Measurements from ENCODE around the gene CKAP5.

Gene CKAP5

DNA sequence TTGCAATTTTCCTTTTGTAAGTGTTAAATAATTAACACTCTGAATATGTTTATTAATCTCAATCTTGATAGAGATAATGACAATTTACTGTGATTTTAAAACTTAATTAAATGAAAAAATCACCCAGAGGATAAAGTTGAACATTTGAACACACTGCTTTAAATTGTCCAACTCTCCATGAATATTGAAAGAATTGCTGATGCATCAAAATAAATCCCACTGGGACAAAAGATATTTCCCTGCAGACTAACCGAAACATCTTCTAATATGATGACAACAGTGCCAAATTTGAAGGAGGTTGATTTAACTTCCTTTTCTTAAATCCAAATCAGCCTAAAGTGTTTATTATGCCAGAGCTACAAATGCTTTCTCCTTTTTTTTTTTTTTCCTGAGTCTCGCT is 79.4 kb downstream of the CKAP5 start:
- no peak for DNase-seq (ENCODE audit: low read depth)

DNA sequence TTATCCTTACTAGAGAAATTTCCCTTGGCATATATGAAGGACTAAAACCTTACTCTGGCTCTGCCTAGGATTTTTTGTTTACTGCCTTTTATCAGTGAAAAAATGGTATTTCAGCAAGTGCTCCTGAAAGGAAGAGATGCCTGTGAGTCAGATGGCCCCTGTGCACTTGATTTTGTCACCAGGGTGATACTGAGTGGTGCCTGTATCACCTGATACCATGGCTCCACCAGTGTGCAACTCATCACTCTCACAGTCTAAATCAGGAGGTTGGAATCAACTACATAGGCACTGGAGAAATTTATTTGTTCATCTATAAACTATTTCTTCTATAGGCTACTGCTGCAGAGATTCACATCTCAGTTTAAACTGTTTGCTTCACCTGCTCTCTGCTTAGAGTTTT is 83.8 kb downstream of the CKAP5 start:
- DNase-seq (ENCODE audit: low read depth), result no peak

DNA sequence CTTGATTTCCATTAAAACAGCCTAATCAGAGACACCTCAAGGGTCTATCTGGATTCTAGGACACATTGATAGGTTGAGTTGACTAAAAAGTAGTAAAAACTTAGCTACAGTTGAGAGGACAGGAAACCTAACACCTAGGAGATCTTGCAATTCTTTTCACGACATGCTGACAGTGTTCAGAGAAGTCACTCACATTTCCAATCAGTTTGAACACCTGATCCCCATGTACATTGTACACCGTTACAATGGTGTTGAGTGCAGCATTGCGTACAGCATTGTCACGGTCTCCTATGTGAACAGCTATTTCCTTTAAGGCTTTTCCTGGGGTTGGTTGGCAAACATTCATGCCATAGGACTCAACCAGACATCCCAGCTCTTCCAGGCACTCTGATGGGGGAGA is 84.3 kb downstream of the CKAP5 start:
- DNase-seq (ENCODE audit: low read depth), result no peak

DNA sequence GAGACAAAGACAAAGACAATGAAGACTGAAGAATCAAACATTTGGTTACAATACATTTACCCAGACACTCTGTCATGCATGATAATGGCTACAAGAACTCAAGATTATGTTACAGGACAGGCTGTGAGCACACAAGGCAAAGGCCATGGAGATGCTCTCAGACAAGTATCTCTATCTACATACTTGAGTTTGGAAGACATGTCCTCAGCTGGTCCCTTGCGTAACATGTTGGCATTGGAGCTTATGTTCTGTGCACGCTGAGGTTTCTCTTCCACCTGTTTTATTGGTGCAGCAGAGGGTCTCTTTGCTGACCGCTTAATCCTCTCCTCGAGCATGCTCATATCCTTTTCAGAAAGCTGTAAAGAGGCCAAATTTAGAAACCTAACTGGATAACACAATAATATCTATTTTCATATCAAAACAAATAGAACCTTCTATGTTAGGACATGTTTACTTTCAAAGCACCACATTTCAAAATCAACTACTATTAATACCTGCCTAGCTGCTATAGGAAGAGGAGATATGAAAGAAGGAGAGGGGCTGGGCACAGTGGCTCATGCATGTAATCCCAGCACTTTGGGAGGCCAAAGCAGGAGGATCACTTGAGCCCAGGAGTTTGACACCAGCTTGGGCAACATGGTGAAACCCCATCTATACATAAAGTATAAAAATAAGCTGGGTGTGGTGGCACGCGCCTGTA is 85.5 kb downstream of the CKAP5 start:
- no peak for DNase-seq (ENCODE audit: low read depth)

DNA sequence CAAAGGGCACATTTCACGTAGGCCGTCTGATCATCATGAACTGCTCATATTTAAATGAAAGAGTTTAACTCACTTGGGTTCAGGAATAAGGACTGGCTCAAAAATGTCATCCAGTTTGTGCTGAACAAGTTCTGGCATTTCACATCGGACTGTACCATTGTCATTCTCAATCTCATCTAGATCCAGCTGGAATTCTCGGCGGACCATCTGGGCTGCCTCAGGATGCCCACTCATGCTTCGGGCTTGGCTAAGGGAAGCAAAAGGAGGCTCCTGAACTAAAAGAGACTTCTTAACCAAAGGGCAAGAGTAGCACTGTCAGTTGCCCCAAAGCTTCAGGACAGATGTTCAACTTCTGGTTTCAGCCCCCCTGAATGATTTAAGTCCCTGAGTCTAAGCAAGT is 86.9 kb downstream of the CKAP5 start:
- DNase-seq (ENCODE audit: low read depth), result no peak

DNA sequence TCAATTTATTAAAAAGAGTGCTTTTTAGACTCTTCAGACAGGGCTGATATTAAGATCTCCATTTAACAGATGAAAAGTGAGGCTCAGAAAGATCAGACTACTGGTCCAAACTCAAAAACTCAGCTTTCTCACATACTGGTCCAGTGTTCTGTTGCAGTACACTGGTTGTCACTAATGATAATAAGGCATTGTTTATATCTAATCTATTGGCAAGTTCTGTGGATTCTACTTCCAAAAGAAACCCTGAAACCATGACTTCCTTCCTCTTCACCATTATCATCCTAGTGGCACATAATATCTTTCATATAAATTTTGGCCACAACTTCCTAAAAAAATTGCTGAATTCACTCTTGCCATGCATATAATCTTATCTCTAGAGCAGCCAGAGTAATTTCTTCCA is 90.1 kb downstream of the CKAP5 start:
- DNase-seq (ENCODE audit: low read depth), result no peak

DNA sequence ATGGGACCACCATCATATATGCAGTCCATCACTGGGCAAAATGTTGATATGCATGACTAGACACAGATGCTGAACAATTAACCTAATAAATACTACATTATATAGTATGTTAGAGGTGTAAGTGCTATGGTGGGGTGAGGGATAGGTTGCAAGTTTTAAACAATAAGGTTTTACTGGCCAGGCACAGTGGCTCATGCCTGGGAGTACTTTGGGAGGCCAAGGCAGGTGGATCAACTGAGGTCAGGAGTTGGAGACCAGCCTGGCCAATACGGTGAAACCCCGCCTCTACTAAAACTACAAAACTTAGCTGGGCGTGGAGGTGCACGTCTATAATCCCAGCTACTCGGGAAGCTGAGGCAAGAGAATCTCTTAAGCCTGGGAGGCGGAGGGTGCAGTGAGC is 98.9 kb downstream of the CKAP5 start:
- no peak for DNase-seq (ENCODE audit: low read depth)

DNA sequence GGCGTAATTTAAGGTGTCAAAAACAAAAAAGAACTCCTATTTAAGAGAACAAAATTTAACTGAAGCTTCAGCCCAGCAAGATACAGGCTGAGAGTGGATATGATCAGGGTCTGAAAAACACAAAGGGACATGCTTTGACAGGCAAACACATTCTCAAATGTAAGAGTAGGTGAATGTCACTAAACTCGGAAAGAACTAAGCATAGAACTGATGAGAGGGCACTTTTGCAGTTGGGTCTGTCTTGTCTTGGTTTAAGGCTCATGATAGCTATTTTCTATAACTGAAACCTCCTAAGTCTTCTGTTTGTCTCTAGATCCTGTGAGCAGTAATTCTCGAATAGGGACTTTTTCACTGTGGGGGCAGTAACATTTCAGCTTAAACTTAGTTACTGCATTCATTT is 100.1 kb downstream of the CKAP5 start:
- no peak for DNase-seq (ENCODE audit: low read depth)

DNA sequence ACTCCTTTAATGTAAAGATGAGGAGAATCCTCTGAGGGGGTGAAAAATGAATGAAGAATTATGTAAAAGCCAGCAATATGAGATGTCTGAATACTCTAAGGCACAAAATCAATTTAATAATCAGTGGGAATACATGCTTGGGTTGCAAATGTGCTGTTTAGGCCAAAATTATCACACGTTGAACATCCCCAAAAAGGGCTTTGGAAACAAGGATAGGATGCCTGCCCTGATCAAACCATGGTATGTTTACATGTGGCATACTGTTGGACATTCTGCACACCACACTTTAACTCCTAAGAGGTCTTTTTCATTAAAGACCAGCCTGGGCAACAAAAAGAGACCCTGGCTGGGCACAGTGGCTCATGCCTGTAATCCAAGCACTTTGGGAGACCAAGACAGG is 100.8 kb downstream of the CKAP5 start:
- no peak for DNase-seq (ENCODE audit: low read depth)

DNA sequence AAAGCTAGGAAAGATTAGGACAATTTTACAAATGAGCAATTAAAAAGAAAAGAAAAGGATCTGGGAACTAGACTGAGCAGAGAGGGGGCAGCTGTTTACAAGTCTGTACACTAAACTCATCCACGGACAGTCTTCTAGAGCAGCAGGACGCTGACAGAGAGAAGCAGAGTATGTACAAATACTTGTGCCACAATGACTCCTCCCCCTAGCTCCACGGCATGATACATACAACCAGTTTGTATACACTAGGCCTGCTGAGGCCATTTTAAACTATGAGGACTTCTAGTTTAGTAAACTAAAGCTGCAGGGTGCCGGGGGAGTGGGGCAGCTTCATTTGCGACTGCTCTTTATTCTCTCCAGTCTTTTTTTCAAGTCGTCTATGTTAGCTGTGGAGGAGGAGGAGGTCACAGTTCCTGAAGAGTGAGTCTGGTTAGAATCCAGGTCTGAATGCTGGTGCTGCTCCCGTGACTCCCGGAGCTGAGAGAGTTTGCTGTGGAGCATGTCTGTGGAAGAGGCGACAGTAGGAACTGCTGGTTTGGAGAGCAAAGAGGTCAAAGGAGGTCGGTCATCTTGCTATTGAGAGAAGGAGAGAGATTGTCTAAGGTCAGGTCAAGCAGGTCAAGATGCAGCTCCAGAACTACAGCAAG is 102.3 kb downstream of the CKAP5 start:
- no peak for DNase-seq (ENCODE audit: low read depth)

DNA sequence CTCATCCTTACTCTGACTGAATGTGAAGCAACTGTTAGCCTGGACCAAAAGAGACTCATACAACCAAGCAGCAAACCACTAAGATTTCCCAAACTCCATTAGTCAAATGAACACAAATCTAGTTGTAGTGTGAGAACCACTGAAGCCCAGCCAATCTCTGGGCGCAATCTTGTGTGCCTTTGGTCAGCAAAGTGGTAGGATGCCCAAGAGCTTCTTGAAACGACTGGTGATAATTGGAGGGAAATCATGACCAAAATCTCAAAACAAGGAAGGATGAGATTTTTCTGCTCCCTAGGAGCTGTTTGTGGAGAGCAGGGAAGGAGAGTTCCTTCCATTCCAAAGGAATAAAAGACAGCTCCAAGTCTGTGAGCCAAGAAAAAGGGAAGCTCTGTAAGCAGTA is 103.0 kb downstream of the CKAP5 start:
- DNase-seq (ENCODE audit: low read depth), result no peak

DNA sequence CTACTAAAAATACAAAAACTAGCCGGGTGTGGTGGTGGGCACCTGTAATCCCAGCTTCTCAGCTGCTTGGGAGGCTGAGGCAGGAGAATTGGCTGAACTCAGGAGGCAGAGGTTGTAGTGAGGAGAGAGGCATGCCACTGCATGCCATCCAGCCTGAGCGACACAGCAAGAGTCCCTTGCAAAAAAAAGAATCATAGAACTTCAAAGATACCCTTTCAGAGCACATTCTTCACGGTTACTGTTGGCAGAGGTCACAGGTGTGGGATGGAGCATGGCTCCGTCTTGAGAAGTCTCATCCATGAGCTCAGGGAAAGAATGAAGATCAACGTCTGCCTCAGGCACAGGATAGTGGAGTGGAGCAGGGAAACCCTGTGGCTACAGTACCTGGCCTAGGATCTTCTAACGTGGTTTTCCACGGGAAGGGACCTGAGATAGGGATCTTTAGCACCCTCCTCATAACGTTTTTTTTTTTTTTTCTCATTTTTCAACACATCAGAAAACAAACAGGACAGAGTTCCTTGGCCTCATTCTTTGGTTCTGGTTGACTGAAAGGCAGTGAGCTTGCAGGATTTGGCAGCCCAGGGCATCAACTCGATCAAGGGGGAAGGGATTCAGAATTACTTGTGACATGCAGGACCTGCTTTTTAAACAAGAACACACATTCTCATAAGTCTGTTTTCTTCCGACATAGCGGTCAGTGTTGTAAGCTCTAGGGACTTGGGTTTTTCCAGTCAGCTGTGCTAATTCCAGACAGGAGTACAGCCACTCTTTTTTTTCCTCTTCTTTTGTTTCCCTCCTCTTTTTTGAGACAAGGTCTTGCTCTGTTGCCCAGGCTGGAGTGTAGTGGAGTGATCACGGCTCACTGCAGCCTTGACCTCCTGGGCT is 104.2 kb downstream of the CKAP5 start:
- DNase-seq (ENCODE audit: low read depth), result no peak

DNA sequence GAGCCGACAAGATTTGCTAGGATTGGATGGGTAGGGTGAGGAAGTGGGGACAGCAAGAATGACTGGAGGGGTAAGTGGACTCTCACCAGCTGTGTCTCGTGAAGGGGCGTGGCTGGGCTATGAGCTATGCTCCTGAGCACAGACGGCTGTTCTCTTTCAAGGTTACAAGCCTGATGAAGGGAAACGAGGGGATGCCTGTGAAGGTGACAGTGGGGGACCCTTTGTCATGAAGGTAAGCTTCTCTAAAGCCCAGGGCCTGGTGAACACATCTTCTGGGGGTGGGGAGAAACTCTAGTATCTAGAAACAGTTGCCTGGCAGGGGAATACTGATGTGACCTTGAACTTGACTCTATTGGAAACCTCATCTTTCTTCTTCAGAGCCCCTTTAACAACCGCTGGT is 107.2 kb downstream of the CKAP5 start:
- DNase-seq (ENCODE audit: low read depth), result no peak

DNA sequence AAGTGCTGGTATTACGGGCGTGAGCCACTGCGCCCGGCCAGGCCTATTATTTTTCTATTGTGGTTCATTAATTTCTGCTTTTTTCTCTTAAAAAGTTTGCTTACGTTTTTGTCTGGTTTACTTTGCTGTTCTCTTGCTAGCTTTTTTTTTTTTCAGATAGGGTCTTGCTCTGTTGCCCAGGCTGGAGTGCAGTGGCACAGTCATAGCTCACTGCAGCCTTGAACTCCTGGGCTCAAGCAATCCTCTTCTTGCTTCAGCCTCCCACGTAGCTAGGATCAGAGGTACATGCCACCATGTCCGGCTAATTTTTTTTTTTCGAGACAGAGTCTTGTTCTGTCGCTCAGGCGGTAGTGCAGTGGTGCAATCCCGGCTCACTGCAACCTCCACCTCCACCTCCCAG is 108.4 kb downstream of the CKAP5 start:
- no peak for DNase-seq (ENCODE audit: low read depth)

DNA sequence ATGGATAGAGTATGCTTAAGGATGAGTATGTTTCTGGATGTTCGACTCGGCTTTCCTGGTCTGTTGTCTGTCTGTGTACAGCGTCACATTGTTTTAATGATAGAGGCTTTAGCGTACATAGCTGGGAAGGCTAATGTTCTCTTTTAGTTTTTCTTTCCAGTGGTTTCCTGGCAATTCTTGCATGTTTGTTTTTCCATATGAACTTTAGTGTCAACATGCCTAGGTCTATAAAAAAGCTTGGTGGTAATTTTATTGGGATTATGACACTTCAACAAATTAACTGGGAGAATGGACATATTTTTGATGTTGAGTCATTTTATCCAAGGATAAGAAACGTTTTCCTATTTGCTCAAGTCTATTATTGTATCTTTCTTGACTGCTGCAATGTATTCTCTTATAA is 109.5 kb downstream of the CKAP5 start:
- peak; percentile 59 for DNase-seq (ENCODE audit: low read depth)

DNA sequence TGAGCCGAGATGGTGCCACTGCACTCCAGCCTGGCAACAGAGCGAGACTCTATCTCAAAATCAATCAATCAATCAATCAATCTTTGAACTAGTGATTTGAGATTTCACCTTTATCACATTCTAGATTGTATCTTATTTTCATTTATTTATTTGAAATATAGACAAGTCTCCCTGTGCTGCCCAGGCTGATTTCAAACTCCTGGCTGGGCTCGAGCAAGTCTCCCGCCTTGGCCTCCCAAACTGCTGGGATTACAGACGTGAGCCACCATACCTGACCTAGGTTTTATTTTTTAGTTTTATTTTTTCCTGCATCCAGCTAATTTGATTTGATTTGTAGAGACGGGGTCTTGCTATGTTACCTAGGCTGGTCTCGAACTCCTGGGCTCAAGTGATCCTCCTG is 109.9 kb downstream of the CKAP5 start:
- no peak for DNase-seq (ENCODE audit: low read depth)

DNA sequence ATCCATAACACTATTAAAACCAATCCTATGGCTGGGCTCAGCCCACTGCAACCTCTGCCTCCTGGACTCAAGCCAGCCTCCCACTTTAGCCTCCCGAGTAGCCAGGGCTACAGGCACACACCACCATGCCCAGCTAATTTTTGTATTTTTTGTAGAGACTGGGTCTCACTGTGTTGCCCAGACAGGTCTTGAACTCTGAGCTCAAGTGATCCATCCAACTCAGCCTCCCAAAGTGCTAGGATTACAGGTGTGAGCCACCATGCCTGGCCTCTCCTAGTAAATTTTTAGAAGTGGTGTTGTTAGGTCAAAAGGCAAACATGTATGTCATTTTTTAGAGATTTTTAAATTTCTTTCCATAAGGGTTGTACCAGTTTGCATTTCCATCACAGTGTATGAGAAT is 112.8 kb downstream of the CKAP5 start:
- DNase-seq (ENCODE audit: low read depth), result no peak

DNA sequence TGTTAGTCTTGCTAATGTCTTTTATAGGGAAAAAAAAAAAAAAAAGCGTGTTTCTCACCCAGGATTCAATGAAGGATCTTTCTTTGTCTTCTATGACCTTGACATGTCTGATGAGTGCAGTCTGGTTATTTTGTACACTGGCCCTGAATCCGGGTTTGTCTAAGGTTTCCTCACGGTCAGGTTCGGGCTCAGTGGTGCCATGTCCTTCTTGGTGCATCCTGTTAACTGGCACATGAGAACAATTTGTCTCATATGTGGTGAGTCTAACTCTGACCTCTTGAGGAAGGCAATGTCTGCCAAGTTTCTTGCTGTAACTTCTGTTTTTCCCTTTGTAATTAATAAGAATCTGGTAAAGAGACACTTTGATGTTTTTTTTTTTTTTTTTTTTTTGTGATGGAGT is 114.5 kb downstream of the CKAP5 start:
- no peak for DNase-seq (ENCODE audit: low read depth)

DNA sequence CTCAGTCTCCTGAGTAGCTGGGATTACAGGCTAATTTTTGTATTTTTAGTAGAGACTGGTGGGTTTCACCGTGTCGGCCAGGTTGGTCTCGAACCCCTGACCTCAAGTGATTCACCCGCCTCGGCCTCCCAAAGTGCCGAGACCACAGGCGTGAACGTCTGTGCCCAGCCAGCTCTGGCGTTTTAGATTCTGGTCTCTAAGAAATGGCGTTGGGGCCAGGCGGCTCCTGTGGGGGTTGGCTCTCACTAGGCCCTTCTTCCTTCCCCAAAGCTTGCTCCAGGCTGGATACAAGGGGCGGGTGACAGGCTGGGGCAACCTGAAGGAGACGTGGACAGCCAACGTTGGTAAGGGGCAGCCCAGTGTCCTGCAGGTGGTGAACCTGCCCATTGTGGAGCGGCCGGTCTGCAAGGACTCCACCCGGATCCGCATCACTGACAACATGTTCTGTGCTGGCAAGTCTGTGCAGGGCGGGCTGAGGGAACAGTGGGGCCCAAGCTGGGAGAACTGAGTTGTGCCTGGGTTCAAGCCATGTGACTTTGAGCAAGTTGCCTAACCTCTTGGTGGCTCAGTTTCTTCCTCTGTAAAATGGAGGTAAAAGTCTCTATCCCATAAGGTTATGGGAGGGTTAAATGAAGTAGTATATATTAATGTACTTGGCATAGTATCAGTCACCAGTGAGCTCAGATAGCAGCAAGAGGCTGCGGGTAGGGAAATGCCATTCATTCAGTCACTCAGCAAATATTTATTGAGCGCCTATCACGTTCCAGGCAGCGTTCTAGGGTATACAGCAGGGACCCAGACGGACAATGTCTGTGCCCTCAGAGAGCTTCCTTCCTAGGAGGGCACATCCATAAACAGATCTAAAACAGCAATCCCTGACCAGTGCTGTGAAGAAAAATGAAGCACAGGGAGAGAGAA is 116.7 kb downstream of the CKAP5 start:
- DNase-seq (ENCODE audit: low read depth), result peak; percentile 20

DNA sequence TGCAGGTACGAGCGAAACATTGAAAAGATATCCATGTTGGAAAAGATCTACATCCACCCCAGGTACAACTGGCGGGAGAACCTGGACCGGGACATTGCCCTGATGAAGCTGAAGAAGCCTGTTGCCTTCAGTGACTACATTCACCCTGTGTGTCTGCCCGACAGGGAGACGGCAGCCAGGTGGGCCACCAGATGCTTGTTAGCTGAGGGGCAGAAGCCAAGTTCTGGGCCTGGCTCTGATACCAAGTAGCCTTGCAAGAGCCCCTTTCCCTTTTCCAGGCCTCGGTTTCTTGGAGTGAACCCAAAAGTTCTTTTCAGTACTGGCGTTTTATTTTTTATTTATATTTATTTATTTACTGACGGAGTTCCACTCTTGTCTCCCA is 117.4 kb downstream of the CKAP5 start:
- DNase-seq (ENCODE audit: low read depth), result no peak

DNA sequence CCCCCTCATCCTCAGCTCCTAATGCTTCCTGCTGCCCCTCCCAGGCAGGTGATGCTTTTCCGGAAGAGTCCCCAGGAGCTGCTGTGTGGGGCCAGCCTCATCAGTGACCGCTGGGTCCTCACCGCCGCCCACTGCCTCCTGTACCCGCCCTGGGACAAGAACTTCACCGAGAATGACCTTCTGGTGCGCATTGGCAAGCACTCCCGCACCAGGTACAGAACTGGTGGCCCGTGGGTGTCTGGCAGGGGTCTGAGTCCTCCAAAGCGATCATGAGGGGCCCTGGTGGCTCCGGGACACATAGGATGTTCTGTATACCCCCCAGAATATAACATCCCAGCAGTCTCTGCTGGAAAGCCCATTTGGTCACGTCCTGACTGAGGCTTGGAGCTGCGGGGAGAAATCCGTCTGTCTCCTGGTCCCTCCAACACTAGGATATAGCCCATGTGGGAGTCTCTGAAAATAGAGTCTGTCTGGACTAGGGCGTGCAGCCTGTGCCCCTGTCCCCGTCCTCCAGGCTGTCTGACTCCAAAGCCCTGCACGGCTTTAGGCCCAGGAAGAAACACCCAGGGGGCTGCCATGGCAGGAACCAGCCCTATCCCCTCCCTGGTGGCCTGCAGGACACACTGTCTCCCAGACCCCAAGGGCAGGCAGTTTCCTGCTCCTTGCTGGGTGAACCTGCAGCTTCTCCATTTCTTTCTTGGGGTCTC is 118.0 kb downstream of the CKAP5 start:
- no peak for DNase-seq (ENCODE audit: low read depth)

Data from EH (cell line).